Neural progenitor cell (in vitro differentiated cells): ENCODE results near the gene ARL4C.

ENCODE experiments used
- CTCF ChIP-seq: fragments of 200-600 bp; sonication (generic); IDR thresholded peaks from 2 replicates; pipeline ENCODE4 v1.5.1; 2017; ENCODE audit warnings: antibody characterized with exemption, mild to moderate bottlenecking
- EZH2 ChIP-seq: fragments of 200-600 bp; sonication (generic); IDR thresholded peaks from 2 replicates; pipeline ENCODE4 v1.6.1; 2017; ENCODE audit warnings: antibody characterized with exemption, mild to moderate bottlenecking, moderate library complexity
- EZH2phosphoT487 ChIP-seq: fragments of 200-600 bp; sonication (generic); IDR thresholded peaks from 2 replicates; pipeline ENCODE4 v1.6.1; 2017; ENCODE audit warnings: antibody characterized with exemption

GRCh38 chr2:234500394-234501006 lies 3.6 kb upstream of the ARL4C start:
- TF ChIP-seq CTCF, result peak; percentile 57
- TF ChIP-seq EZH2, result no peak
- TF ChIP-seq EZH2phosphoT487, result no peak
